ENCODE measurements around the gene CCDC88C.

CCDC88C gene

GRCh38 chr14:91377700-91378652 is 39.6 kb downstream of the CCDC88C start:
- no peak for TF ChIP-seq CTCF (IDR thresholded peaks at IDR 0.05; ENCODE audit: poor library complexity, severe bottlenecking)
- DNase-seq (ENCODE audit: low spot score) (no peak), ATAC-seq (ENCODE audit: low read depth) (no peak)
- no peak overlapping the region for H3K4me3 ChIP-seq (ENCODE audit: severe bottlenecking)
- peaks cover 29% of the 10 kb centered on the region for H3K4me1 ChIP-seq (ENCODE audit: insufficient read depth, poor library complexity, severe bottlenecking)
- H3K9me3 ChIP-seq (ENCODE audit: severe bottlenecking), result no peaks in the 10 kb centered on the region
- no peak overlapping the region for H3K27ac ChIP-seq (ENCODE audit: poor library complexity, severe bottlenecking)
- H3K27me3 ChIP-seq (ENCODE audit: insufficient read depth, poor library complexity, severe bottlenecking), result no peaks in the 10 kb centered on the region
- peaks cover 4% of the 10 kb centered on the region; the same call in 1 of the 2 replicates for H3K36me3 ChIP-seq (ENCODE audit: low read depth)

- H3K27ac ChIP-seq (ENCODE audit: poor library complexity, severe bottlenecking), result no peak overlapping the region
- no peaks in the 10 kb centered on the region for H3K27me3 ChIP-seq (ENCODE audit: insufficient read depth, poor library complexity, severe bottlenecking)
- H3K36me3 ChIP-seq (ENCODE audit: low read depth), result peaks cover 4% of the 10 kb centered on the region; the same call in 1 of the 2 replicates
- no peak for TF ChIP-seq CTCF (IDR thresholded peaks at IDR 0.05; ENCODE audit: poor library complexity, severe bottlenecking)
- no peak overlapping the region for H3K4me3 ChIP-seq (ENCODE audit: severe bottlenecking)
- H3K4me1 ChIP-seq (ENCODE audit: insufficient read depth, poor library complexity, severe bottlenecking), result peaks cover 29% of the 10 kb centered on the region
- no peak for DNase-seq (ENCODE audit: low spot score)
- no peaks in the 10 kb centered on the region for H3K9me3 ChIP-seq (ENCODE audit: severe bottlenecking)
- ATAC-seq (ENCODE audit: low read depth), result no peak
These were observed 40.8 kb downstream of the CCDC88C start for GRCh38 chr14:91376547-91377477.

GRCh38 chr14:91375720-91376452 is 41.7 kb downstream of the CCDC88C start:
- TF ChIP-seq CTCF (IDR thresholded peaks at IDR 0.05; ENCODE audit: poor library complexity, severe bottlenecking), result no peak
- H3K27ac ChIP-seq (ENCODE audit: poor library complexity, severe bottlenecking), result no peak overlapping the region
- H3K36me3 ChIP-seq (ENCODE audit: low read depth), result peaks cover 4% of the 10 kb centered on the region; the same call in 1 of the 2 replicates
- H3K4me1 ChIP-seq (ENCODE audit: insufficient read depth, poor library complexity, severe bottlenecking), result peaks cover 30% of the 10 kb centered on the region
- H3K27me3 ChIP-seq (ENCODE audit: insufficient read depth, poor library complexity, severe bottlenecking), result no peaks in the 10 kb centered on the region
- no peaks in the 10 kb centered on the region for H3K9me3 ChIP-seq (ENCODE audit: severe bottlenecking)
- no peak for ATAC-seq (ENCODE audit: low read depth)
- no peak overlapping the region for H3K4me3 ChIP-seq (ENCODE audit: severe bottlenecking)
- DNase-seq (ENCODE audit: low spot score), result no peak

GRCh38 chr14:91374879-91375702 is 42.5 kb downstream of the CCDC88C start:
- Histone ChIP-seq H3K27ac (ENCODE audit: poor library complexity, severe bottlenecking) (no peak overlapping the region), H3K4me1 (ENCODE audit: insufficient read depth, poor library complexity, severe bottlenecking) (peaks cover 38% of the 10 kb centered on the region), H3K36me3 (ENCODE audit: low read depth) (peaks cover 4% of the 10 kb centered on the region; the same call in 1 of the 2 replicates), H3K4me3 (ENCODE audit: severe bottlenecking) (no peak overlapping the region), H3K27me3 (ENCODE audit: insufficient read depth, poor library complexity, severe bottlenecking) (no peaks in the 10 kb centered on the region), H3K9me3 (ENCODE audit: severe bottlenecking) (no peaks in the 10 kb centered on the region)
- no peak for ATAC-seq (ENCODE audit: low read depth)
- no peak for TF ChIP-seq CTCF (IDR thresholded peaks at IDR 0.05; ENCODE audit: poor library complexity, severe bottlenecking)
- DNase-seq (ENCODE audit: low spot score), result no peak

Data from RWPE2 (cell line).